CD4-positive, alpha-beta T cell treated with Interleukin-6 at 100 ng/mL for 8 hours (primary cell): Measurements from ENCODE around the gene TBC1D22A.

Experiments
- DNase-seq: peaks from one replicate; pipeline ENCODE4 v3.0.0-alpha.2; 2020; ENCODE audit warnings: mixed read lengths, low spot score

TBC1D22A gene

DNA sequence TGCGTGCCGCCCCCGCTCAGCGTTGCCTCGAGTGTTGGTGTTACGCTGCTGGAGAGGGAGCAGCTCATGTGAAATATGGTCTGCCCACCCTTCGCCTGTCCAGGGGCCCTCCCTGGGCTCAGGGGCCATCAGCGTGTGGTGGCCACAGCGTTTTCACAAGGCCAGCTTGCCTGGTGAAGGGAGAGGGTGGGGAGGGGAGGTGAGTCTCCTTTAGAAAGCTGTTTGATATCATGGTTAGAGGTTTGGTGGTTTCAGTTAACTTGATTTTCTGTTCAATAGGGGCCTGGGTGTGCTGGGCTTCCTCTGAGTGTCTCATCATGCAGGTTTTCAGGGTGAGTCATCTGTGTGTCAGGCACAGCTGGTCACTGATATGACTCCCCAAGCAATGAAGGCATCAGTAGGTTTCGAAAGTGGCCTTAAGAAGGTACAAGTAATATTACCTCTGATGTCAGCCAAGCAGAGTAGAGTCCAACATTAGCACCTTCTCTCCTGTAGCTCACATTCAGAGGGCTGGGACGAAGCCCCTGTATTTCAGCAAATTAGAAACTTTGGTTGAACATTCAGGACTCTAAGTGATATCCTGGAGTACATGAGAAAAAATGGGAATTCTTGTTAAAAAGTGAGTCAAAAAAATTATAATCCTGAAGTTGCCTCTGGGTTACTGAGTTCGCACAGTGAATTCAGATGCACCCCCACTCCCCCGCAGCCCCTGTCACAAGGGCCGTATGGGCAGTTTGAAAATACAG, 172.5 kb downstream of the TBC1D22A start:
- DNase-seq: no peak

DNA sequence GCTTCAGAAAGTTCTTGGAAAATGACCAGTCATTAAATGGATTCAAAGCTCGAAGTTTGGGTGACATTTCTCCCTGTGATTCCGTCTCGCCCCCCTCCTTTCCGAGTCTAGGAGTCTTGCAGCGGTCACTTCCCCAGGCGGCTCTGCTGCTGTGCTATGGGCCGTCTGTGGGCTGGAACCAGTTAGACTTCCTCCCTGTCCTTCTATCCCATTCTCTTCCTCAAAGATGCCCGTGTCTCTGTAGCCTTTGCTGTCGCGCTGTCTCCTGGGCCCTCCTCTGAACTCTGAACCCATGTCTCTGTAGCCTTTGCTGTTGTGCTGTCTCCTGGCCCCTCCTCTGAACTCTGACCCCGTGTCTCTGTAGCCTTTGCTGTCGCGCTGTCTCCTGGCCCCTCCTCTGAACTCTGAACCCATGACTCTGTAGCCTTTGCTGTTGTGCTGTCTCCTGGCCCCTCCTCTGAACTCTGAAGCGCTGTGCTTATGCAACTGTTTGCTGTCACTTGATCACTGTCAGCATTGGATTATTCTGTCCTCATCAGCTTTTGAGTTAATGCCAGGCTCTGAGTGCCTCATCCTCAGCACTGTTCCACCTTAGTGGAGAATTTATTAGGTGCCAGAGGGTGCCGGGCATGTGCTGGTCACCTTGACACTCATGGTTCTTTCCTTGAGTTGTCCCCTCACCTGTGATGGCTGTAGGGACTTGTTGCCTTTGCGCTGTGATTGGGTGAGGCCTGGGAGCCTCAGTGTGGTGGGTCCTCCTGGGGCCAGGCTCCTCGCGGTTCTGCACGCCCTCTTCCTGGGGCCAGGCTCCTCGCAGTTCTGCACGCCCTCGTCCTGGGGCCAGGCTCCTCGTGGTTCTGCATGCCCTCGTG, 173.3 kb downstream of the TBC1D22A start:
- DNase-seq: no peak

DNA sequence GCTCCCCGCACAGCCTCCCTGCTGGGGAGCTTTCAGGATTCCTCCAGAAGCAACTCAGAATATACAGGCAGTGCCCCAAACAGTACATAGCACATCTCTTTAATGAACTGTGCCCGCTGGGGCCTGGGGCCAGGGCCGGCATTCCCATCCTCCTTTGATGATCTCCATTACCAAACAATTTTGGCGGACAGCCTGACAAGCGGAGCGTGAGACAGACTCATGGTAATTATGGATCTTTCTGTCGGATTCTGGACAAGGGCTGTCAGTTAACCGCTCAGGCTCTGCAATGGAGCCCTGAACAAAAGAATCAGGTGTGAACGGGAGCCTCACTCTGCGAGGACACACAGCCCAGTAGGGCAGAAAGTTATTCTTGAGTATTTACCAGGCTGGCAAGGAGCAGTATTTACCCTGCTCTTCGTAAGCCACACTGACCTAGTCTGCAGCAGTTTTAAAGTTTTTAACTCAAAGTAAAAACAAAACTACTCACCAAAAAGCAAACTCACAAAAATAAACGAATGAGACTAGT, 174.0 kb downstream of the TBC1D22A start:
- DNase-seq: no peak

DNA sequence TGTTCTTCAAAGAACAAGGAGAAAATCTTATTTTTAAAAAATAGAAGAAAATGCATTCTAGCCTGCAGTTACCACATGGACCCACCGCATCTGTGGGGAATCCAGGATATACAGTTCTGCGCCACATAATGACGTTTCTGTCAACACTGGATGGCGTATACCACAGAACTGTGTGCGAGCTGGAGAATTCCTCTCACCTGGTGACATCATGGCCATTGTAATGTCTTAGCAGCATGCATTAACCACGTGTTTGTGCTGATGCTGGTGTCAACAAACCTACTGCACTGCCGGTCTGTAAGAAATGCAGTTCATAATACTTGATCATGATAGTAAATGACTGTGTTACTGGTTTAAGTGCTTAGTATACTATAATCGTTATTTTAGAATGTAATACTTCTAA, 174.7 kb downstream of the TBC1D22A start:
- DNase-seq: no peak

DNA sequence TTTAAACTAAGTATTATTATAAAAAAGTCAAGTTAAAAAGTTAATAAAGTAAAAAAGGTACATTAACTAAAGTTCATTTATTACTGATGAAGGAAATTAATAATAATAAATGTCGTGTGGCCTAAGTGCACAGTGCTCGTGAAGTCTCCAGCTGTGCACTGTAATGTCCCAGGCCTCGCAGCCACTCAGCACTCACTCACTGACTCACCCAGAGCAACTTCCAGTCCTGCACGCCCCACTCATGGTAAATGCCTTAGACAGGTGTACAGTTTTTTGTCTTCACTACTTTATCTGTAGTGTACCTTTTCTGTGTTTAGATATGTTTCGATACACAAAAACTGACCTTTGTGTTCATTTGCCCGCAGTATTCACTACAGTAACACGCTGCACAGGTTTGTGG, 175.5 kb downstream of the TBC1D22A start:
- no peak for DNase-seq

DNA sequence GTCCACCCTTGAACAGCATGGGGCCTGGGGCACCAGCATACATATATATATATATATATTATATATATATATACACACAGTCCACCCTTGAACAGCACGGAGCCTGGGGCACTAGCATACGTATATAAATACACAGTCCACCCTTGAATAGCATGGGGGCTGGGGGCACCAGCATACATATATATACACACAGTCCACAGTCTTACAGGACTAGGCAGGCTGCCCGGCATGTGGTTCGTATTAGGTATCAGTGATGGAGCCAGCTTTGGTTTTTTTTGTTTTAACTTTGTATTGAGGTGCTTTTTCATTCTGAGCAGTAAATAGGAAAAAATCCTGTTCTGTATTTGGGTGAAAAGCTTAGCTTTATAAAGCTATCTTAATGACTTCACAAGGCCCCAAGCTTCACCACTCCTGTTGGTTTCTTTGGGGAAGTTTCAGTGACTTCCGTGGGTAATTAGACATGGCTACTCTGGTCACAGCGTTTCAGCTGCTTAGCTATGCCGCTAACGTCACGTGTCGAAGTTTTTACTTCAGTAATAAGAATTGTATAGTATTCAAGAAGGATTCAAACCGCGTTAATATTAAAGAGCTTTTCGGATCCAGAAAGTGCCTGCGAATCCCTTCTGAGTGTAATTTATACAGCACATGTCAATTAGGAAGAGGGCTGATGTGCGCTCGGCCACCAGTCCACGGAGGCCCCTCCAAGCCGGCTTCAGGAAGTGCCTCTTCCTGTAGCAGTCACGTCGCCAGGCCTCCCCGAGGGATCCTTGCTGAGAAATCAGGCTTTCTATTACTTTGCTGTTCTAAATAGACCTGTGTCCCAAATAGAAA, 179.7 kb downstream of the TBC1D22A start:
- no peak for DNase-seq

DNA sequence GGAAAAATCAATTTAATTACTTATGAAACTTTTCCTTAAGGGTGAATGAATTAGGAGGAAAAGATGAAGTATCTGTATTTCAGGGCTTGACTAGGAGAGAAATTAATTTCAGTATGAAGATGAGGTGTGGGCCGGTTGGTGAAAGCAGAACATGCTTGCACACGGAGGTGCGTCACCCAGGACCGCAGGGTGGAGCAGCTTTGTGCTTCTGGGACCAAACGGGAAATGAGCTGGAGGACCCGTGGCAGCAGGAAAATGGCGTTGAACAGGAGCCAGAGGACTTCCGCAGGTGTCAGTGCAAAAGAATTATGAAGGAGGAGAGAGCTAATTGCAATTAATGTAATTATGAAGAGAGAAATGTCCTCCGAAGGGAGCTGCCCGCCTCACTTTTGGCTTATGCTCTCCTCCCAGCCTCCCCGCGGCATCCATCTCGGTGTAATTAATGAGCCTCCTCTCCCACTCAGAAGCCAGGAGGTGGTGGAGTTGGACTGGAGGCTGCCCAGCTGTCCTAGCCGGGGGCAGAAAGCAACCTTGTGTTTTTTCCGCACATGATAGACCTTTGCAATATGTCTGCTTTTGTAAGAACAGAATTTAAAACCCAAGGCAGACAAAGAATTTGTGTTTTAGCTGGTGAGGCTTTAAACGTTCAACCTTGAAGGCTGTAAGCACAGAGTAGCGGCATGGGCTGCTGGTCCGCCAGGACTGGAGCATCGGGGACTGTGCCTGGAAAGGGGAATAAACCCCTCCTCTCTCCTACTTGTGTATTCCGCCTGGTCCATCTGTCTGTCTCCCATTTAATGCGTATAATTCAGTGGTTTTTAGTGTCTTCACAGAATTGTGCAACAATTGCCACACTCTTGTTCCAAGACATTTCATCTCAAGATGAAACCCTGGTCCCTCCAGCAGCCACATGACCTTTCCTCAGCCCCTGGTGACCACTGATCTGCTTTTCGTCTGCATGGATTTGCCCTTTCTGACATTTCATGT, 180.6 kb downstream of the TBC1D22A start:
- DNase-seq: no peak

DNA sequence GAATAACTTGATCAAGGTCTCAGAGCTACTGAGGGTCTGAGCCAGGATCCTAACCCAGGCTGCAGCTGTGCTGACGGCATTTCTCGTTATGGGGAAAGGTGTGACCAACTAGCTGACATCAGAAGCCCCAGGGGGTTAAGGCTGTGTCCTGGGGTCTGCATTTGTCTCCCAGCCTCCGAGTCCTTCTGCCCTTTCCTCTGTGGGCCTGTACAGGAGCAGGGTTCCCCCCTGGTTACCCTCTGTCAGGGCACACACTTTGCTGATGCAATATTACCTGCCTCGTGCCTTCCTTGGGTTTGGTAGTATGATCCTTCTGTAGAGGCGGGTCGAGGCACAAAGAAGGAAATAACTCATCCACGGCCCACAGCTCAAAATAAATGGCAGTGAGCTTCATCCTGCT, 183.0 kb downstream of the TBC1D22A start:
- DNase-seq: no peak

DNA sequence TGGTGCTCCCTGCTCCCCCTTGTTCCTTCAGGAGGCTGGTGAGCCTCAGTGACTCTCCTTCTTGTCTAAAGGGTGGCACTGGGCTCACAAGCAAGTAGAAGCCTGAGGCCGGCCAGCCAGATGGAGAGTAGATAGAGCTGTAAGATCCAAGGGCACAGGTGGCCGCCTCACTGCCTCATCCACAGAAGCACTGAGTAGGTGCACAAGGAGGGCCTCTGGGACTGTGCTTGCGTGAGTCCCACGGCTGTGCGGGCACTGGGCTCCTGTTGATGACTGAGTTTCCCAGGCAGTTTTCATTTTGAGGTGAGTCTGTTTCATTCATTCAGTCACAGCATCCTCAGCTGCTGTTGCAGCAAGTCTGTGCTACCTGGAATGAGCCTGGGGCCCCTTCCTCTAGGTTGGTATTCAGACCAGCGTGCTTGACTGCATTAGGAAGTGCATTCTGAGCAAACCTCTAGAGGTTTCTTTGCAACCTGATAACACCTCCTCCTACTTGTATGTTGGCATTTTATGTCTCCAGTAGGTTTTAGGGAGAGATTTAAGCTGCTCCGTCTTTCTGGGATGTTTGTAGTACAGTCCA, 184.0 kb downstream of the TBC1D22A start:
- no peak for DNase-seq

DNA sequence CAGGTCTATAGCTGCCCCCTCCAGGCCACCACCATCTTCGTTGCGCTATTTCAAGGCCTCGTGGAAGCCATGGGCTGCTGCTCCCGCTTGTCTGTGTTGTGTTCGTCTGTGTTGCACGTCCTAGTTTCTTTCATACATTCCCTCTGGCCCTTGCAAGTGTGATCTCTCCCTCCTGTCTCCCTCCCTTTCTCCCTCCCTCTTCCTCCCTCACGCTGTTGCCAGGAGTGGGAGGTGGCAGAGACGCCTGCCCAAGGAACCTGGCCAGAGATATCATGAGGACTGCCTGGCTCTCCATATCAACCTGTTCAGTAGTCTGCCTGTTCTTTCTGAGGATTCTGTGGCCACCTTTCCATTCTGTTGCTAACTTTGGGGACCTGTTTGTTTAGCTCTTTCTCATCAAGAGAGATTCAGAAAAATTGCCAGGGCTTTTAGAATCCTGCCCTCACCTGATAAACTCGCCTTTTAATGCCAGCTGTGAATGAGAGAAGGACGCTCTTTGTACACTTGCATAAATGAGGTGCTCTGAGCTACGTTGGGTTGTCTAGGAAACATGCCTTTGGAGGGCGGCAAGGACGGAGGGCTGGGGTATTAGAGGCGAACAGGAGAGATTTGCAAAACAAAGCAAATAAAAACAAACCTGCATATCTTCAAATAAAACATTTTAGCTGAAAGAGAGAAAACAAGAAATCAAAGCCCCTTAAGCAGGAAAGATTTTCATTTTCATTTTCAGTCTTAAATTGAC, 185.2 kb downstream of the TBC1D22A start:
- DNase-seq: no peak

DNA sequence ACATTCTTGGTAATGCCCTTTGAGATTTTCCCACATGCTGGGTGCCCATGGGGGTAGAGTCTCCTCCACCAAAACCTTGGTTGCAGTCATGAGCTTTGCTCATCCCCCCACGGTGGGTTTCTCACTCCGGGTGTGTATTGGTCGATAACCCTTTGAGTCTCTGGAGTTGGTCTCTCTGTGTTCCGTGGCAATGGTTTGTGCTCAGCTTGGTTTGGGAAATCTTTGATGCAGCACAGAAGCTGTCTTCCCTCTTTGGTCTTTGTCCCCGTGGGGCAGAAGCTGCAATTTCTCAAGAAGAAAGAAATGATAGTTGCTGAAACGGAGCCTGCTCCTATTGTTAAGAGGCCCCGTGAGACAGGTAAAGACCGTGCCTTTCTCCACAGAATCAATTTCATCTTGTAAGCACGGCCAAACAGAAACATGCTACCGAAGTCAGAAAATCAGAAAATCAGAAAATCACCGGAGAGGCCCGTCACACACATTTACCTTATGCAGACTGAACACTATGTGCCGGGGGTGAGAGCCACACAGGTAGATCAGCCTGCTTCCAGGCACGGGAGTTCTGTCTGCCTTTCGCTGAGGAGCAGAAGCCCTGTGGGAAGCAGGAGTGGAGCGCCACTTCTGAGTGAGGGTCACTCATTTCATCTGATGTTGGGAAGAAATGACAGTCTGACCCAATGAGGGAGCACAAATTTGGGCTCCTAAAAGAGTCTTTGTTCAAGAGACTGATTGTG, 186.1 kb downstream of the TBC1D22A start:
- no peak for DNase-seq

DNA sequence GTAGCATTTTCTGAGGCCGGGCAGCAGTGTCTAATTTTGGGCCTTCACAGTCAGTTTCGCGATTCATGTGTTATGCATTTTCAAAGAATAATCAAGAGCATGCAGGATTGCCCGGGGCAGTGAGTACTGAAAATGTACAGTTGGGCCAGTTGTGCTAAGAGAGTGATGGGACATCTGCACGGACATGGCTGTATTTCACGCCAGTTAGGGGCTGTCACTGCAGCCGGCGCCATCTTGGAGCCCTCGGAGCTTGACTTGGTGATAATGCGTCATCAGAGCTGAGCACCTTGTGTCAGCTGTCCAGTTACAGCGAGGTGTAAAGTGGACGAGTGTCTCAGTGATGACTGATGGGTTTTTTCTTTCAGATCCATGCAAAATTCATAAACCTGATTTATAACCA, 188.9 kb downstream of the TBC1D22A start:
- no peak for DNase-seq

DNA sequence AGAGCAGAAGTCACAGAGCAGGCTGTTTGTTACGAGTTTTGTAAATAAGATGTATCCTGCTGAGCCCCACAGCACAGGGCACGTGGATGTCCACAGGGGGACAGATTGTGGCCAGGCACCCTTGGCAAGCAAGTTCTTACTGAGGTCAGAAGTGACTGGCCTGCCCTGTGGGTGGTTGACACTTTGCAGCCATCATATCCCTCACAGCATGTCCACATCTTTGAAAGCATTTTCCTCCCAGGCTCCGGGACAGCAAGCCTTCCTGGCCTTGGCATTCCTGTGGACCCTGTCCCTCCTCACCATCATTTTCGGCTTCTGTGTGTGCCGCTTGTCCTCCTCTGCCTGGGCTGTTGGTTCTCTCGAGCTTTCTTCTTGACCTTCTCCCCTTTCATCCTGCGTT, 189.5 kb downstream of the TBC1D22A start:
- DNase-seq: no peak

DNA sequence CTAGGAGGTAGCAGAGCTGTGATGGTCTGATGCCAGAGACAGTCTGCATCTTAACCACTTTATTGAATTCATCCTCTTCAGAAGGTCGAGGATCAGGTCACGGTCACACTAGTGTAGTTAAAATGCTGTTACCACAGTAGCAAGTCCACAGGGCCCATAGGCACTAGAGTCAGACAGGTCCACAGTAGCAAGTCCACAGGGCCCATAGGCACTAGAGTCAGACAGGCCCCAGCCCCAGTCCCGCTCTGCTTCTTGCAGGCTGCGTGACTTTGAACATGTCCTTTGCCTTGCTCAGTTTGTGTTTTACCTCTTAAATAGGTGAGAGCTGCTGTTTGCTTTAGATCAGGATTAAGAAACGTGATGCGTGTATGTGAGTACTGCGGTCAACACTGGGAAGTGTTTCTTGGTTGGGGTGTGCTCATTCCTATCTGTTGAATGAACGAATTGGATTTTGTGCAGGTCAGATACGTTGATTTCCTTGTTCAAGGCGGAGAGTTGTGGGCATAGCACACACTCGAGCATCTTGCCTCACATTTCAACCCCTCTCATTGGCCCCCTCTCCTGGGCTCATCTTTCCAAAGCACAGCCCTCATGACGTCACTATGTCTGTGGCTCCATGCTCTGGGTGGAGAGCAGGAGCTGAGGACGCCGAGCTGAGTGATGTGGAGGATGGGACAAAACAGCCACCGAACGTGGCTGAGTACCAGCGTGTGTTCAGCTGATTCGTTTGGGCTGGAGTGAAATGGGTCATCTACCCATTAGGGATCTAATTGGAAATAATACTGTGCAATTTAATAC, 191.7 kb downstream of the TBC1D22A start:
- DNase-seq: no peak

DNA sequence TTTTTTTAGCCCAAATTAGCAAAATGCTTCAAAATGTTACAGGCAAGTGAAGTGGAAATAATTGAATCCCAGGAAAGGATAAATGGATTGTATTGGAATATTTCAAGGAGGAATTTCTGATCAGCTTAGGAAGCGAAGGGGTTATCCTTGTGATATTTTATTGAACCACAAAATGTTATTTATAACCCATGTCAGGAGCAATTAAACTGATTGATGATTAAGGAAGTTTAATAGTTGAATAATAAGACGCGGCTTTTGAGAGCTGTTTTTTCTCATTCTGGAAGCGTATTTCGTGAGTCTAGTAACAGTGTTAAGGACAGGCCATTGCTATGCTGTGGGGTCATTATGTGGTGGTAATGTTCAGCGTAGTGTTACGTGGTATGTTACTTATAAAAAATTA, 192.3 kb downstream of the TBC1D22A start:
- no peak for DNase-seq

DNA sequence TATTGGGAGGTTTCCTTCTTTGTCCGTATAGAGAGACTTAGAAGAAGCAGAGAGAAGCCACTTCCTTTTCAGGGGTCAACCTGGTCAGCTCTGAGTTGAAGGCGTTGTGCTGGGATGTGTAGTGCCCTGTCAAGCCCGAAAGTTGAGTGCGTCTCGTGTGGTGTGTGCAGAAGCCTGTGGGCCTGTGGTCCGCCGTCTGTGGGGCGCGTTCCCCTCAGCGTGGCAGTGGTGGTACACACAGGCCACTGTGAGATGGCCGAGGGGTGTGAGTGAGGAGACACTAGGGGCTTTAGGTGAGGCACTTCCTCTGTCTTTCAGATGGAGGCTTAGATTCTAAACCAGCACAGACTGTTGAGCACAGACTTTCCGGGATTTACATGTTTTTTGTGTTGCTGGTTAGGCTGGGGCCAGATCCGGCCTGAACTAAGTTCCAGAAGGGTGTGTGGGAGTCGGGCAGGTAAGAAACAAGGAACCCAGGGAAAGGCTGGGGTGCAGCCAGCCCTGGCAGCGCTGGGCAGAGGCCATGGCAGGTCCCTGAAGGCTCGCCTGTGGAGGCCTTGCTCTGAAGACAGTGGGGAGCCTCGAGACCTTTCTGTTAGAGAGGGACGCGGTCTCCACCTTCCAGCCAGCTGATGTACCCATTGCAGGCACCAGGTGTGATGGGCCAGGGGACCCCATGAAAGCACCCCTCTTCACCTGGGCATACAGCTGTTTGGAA, 194.2 kb downstream of the TBC1D22A start:
- DNase-seq: no peak

DNA sequence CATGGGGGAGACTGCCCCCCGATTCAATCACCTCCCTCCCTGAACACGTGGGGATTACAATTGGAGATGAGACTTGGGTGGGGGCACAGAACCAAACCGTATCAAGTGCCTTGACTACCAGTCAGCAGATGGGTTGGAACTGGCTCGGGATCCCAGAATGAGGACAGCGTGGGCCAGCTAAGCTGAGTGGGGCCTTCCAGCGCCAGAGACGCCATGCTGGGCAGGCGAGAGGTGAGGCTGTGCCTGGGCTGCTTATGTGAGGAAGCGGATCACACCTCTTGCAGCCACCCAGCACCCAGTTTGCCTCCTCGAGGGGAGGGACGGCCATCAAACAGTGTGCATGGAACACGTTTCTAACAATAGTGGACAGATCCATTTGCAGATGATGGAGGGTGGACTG, 195.1 kb downstream of the TBC1D22A start:
- DNase-seq: no peak

DNA sequence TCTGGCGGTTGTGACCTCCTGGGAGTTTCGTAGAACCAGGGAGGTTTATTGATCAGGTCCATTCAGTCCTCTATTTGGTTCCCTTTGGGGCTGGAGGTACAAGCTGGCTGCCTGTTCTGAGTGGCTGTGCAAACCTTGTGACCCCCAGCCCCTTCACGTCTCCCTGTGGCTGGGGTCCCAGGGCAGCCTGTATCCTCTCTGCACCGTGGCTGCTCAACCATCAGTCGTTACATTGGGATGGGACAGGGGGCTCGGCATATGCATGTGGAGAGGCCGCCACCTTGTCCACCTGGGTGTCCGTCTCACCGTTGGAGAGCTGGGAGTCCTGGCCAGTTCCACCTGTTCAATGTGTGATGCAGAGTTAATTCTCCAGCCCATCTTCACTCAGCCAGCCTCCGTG, 195.7 kb downstream of the TBC1D22A start:
- DNase-seq: no peak
